HepG2 (cell line): ENCODE results near the gene RHOT2. TPM values are rescaled to one million over a fixed set of nuclear protein-coding genes. Genes with fewer than 3 reads are reported as not detected.

Experiments used
- CCAR2 ChIP-seq: fragments of 200-400 bp; formaldehyde crosslinking; optimal IDR thresholded peaks from 2 replicates; pipeline ENCODE3; 2018; ENCODE audit warnings: low read depth, mild to moderate bottlenecking, low read length, moderate library complexity
- FOXK1 ChIP-seq: sonication (generic); formaldehyde crosslinking; IDR thresholded peaks from 2 replicates; pipeline ENCODE4 v1.4.0; 2020; ENCODE audit warnings: low read depth, missing genetic modification reagents, borderline replicate concordance
- GLI4 ChIP-seq: sonication (generic); formaldehyde crosslinking; IDR thresholded peaks from 2 replicates; pipeline ENCODE4 v1.5.1; 2020; ENCODE audit warnings: missing genetic modification reagents, mild to moderate bottlenecking, moderate library complexity, borderline replicate concordance
- HNRNPH1 ChIP-seq: fragments of 200-400 bp; formaldehyde crosslinking; optimal IDR thresholded peaks from 2 replicates; pipeline ENCODE3; 2017; ENCODE audit warnings: mild to moderate bottlenecking, low read depth, low read length
- NFKB2 ChIP-seq: sonication (generic); formaldehyde crosslinking; IDR thresholded peaks from 2 replicates; pipeline ENCODE4 v1.4.0; 2020; ENCODE audit warnings: missing genetic modification reagents, borderline replicate concordance
- PRPF4 ChIP-seq: fragments of 200-400 bp; formaldehyde crosslinking; IDR thresholded peaks from 2 replicates; pipeline ENCODE4 v1.6.1; 2016; ENCODE audit warnings: low read length, low read depth; ENCODE audit not compliant: poor library complexity, severe bottlenecking
- SMYD3 ChIP-seq: sonication (generic); formaldehyde crosslinking; IDR thresholded peaks from 2 replicates; pipeline ENCODE4 v1.8.1; 2023; ENCODE audit warnings: mild to moderate bottlenecking, missing genetic modification reagents
- SP140L ChIP-seq: sonication (generic); formaldehyde crosslinking; IDR thresholded peaks from 2 replicates; pipeline ENCODE4 v1.4.0; 2020; ENCODE audit warnings: missing genetic modification reagents, borderline replicate concordance
- ZHX2 ChIP-seq, 2 experiments: sonication (generic) in 1 of 2; formaldehyde crosslinking in 1 of 2; IDR thresholded peaks; 2 replicates each; pipeline versions ENCODE4 v1.6.1 to v1.9.0; 2014 to 2022; ENCODE audit warnings: antibody characterized with exemption in 1 of 2, borderline replicate concordance in 1 of 2, inconsistent platforms in 1 of 2, low read depth in 1 of 2, missing genetic modification reagents in 1 of 2
- ZNF30 ChIP-seq: sonication (generic); formaldehyde crosslinking; IDR thresholded peaks from 2 replicates; pipeline ENCODE4 v1.5.0; 2020; ENCODE audit warnings: mild to moderate bottlenecking, missing genetic modification reagents
- ZNF34 ChIP-seq: sonication (generic); formaldehyde crosslinking; IDR thresholded peaks from 2 replicates; pipeline ENCODE4 v1.4.0; 2020; ENCODE audit warnings: mild to moderate bottlenecking, missing genetic modification reagents, borderline replicate concordance
- ZNF414 ChIP-seq: sonication (generic); formaldehyde crosslinking; IDR thresholded peaks from 2 replicates; pipeline ENCODE4 v1.5.0; 2020; ENCODE audit warnings: missing genetic modification reagents
- ZNF577 ChIP-seq: sonication (generic); formaldehyde crosslinking; IDR thresholded peaks from 2 replicates; pipeline ENCODE4 v1.4.0; 2020; ENCODE audit warnings: mild to moderate bottlenecking, low read depth, missing genetic modification reagents, borderline replicate concordance
- polyA plus RNA-seq, 8 experiments: library from polyadenylated mRNA; depleted of rRNA in 3 of 8; stranded (reverse) in 7 of 8; unstranded in 1 of 8; fragments of >200 nt; fragmentation: Illumina TruSeq in 4 of 8; extraction: Trizol in 4 of 8; gene quantifications; 2 replicates each; pipeline versions ENCODE4 v1.2.1 to v1.2.3, GENCODE V29; 2011 to 2016; ENCODE audit warnings: low read depth in 4 of 8, missing spikeins in 1 of 8, mixed read lengths in 1 of 8; ENCODE audit not compliant: insufficient read depth in 1 of 8
- total RNA-seq, 5 experiments: library from RNA; depleted of rRNA; stranded (reverse); fragments of >200 nt; fragmentation: Illumina TruSeq; extraction: Trizol; gene quantifications; 2 replicates each; pipeline ENCODE4 v1.2.3, GENCODE V29; 2016; ENCODE audit warnings: low read depth in 1 of 5
- TF ChIP-seq, protein P1 (sequence below): sonication (generic); formaldehyde crosslinking; IDR thresholded peaks from 2 replicates; pipeline ENCODE4 v1.5.0; 2020; ENCODE audit warnings: mild to moderate bottlenecking, missing genetic modification reagents, moderate library complexity
- TF ChIP-seq, protein P2 (sequence below): sonication (generic); formaldehyde crosslinking; IDR thresholded peaks from 2 replicates; pipeline ENCODE4 v1.5.0; 2020; ENCODE audit warnings: missing genetic modification reagents

Gene RHOT2
- total and polyA plus RNA-seq, 2 of the 13 experiments (the other 11 are each of a cell fraction or from before 2014, with no cell fraction given) = 63.6 to 76.9 TPM

GRCh38 chr16:714558-715476 lies 46.9 kb downstream of the RHOT2 start, which contains the start of gene METRN (continued):
- TF ChIP-seq ZNF414 (CRISPR knock-in tag) (no peak), ZNF30 (CRISPR knock-in tag) (no peak), GLI4 (no peak), SMYD3 (CRISPR knock-in tag) (no peak), SP140L (CRISPR knock-in tag) (no peak), ZNF34 (CRISPR knock-in tag) (no peak), ZNF577 (no peak), PRPF4 (no peak), CCAR2 (no peak), NFKB2 (CRISPR knock-in tag) (no peak), FOXK1 (CRISPR knock-in tag) (no peak), ZHX2 (IDR thresholded peaks at IDR 0.05; ENCODE audit: low read depth) (no peak), ZHX2 (CRISPR knock-in tag; IDR thresholded peaks at IDR 0.05; ENCODE audit: borderline replicate concordance) (no peak), HNRNPH1 (no peak)
- TF ChIP-seq, protein P1, sequence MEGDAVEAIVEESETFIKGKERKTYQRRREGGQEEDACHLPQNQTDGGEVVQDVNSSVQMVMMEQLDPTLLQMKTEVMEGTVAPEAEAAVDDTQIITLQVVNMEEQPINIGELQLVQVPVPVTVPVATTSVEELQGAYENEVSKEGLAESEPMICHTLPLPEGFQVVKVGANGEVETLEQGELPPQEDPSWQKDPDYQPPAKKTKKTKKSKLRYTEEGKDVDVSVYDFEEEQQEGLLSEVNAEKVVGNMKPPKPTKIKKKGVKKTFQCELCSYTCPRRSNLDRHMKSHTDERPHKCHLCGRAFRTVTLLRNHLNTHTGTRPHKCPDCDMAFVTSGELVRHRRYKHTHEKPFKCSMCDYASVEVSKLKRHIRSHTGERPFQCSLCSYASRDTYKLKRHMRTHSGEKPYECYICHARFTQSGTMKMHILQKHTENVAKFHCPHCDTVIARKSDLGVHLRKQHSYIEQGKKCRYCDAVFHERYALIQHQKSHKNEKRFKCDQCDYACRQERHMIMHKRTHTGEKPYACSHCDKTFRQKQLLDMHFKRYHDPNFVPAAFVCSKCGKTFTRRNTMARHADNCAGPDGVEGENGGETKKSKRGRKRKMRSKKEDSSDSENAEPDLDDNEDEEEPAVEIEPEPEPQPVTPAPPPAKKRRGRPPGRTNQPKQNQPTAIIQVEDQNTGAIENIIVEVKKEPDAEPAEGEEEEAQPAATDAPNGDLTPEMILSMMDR (CRISPR knock-in tag) = peak; percentile 15; the same call in 1 of the 2 replicates
- TF ChIP-seq, protein P2, sequence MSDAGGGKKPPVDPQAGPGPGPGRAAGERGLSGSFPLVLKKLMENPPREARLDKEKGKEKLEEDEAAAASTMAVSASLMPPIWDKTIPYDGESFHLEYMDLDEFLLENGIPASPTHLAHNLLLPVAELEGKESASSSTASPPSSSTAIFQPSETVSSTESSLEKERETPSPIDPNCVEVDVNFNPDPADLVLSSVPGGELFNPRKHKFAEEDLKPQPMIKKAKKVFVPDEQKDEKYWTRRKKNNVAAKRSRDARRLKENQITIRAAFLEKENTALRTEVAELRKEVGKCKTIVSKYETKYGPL = no peak
